ENCODE results near the gene AGPAT2.

- TF ChIP-seq CTCF (conservative IDR thresholded peaks at IDR 0.05; ENCODE audit: low read depth, low read length) (no peak), NFE2L2 (IDR thresholded peaks at IDR 0.05; ENCODE audit: low read depth, low read length) (no peak), MXI1 (IDR thresholded peaks at IDR 0.05; ENCODE audit: borderline replicate concordance, low read depth, low read length) (no peak), RCOR1 (IDR thresholded peaks at IDR 0.05; ENCODE audit: insufficient replicate concordance, low read length) (no peak), BHLHE40 (IDR thresholded peaks at IDR 0.05; ENCODE audit: low read depth, low read length) (no peak), POLR2A (IDR thresholded peaks at IDR 0.05; ENCODE audit: low read depth, low read length) (no peak), CEBPB (IDR thresholded peaks at IDR 0.05; ENCODE audit: low read depth, low read length) (no peak), RFX5 (IDR thresholded peaks at IDR 0.05; ENCODE audit: low read depth, low read length) (no peak), MAZ (IDR thresholded peaks at IDR 0.05; ENCODE audit: borderline replicate concordance, low read depth, low read length) (no peak), RAD21 (IDR thresholded peaks at IDR 0.05; ENCODE audit: low read length) (no peak), USF2 (IDR thresholded peaks at IDR 0.05; ENCODE audit: low read depth, low read length) (no peak), ELK1 (IDR thresholded peaks at IDR 0.05; ENCODE audit: borderline replicate concordance, low read depth, low read length) (no peak)
Observed at GRCh38 chr9:136626740-136627642, 60.3 kb downstream of the AGPAT2 start.

All from IMR-90 (cell line).